Neural progenitor cell (in vitro differentiated cells): ENCODE data around the gene SLC2A6. TPM values are rescaled to one million over a fixed set of nuclear protein-coding genes. Genes with fewer than 3 reads are reported as not detected.

Experiments used
- DNase-seq: peaks from one replicate; pipeline ENCODE4 v3.0.0-alpha.2; 2016; ENCODE audit warnings: low spot score
- H2AFZ ChIP-seq: fragments of 200-600 bp; sonication (generic); replicated peaks from 2 replicates; pipeline ENCODE4 v1.6.1; 2016; ENCODE audit warnings: antibody characterized with exemption
- H3F3A ChIP-seq: fragments of 200-600 bp; sonication (generic); 2 replicates; pipeline ENCODE4 v1.6.1; 2016; ENCODE audit warnings: antibody characterized with exemption, low read depth
- H3K27ac ChIP-seq: fragments of 200-600 bp; sonication (generic); 2 replicates; pipeline ENCODE4 v1.5.1; 2016; ENCODE audit warnings: mild to moderate bottlenecking
- H3K27me3 ChIP-seq: fragments of 200-600 bp; sonication (generic); 2 replicates; pipeline ENCODE4 v1.6.1; 2016; ENCODE audit warnings: mild to moderate bottlenecking, moderate library complexity
- H3K36me3 ChIP-seq: fragments of 200-600 bp; sonication (generic); 2 replicates; pipeline ENCODE4 v1.5.1; 2016
- H3K4me1 ChIP-seq: fragments of 200-600 bp; sonication (generic); 2 replicates; pipeline ENCODE4 v1.6.1; 2016; ENCODE audit warnings: mixed run types
- H3K4me2 ChIP-seq: fragments of 200-600 bp; sonication (generic); 2 replicates; pipeline ENCODE4 v1.6.1; 2016
- H3K4me3 ChIP-seq: fragments of 200-600 bp; sonication (generic); 2 replicates; pipeline ENCODE4 v1.5.1; 2016
- H3K79me2 ChIP-seq: fragments of 200-600 bp; sonication (generic); 2 replicates; pipeline ENCODE4 v1.6.1; 2016; ENCODE audit warnings: low read depth
- H3K9ac ChIP-seq: fragments of 200-600 bp; sonication (generic); 2 replicates; pipeline ENCODE4 v1.6.1; 2016
- H3K9me3 ChIP-seq: fragments of 200-600 bp; sonication (generic); 2 replicates; pipeline ENCODE4 v1.5.1; 2016; ENCODE audit warnings: low read depth
- H4K20me1 ChIP-seq: fragments of 200-600 bp; sonication (generic); 2 replicates; pipeline ENCODE4 v1.6.1; 2016; ENCODE audit warnings: low read depth
- H3K27ac Mint-ChIP-seq: 3 replicates; pipeline ENCODE4 v1.8.0; 2021; ENCODE audit warnings: mixed read lengths
- H3K27me3 Mint-ChIP-seq: 2 replicates; pipeline ENCODE4 v1.8.0; 2022; ENCODE audit warnings: low read depth, mild to moderate bottlenecking, inconsistent platforms, moderate library complexity, mixed read lengths; ENCODE audit not compliant: insufficient read depth
- H3K36me3 Mint-ChIP-seq: 3 replicates; pipeline ENCODE4 v1.8.0; 2021; ENCODE audit warnings: mixed read lengths
- H3K4me1 Mint-ChIP-seq: 3 replicates; pipeline ENCODE4 v1.8.0; 2021; ENCODE audit warnings: mixed read lengths
- H3K4me3 Mint-ChIP-seq: 3 replicates; pipeline ENCODE4 v1.8.0; 2021; ENCODE audit warnings: mild to moderate bottlenecking, moderate library complexity, mixed read lengths
- H3K9me3 Mint-ChIP-seq: 3 replicates; pipeline ENCODE4 v1.8.0; 2020; ENCODE audit warnings: mixed read lengths
- EZH2 ChIP-seq: fragments of 200-600 bp; sonication (generic); IDR thresholded peaks from 2 replicates; pipeline ENCODE4 v1.6.1; 2017; ENCODE audit warnings: antibody characterized with exemption, mild to moderate bottlenecking, moderate library complexity
- EZH2phosphoT487 ChIP-seq: fragments of 200-600 bp; sonication (generic); IDR thresholded peaks from 2 replicates; pipeline ENCODE4 v1.6.1; 2017; ENCODE audit warnings: antibody characterized with exemption
- total RNA-seq: library from RNA; depleted of rRNA; stranded (reverse); fragments of >200 nt; gene quantifications from 2 replicates; pipeline ENCODE4 v1.2.3, GENCODE V29; 2015; ENCODE audit warnings: low replicate concordance
- TF ChIP-seq, protein P1 (sequence below): fragments of 200-600 bp; sonication (generic); IDR thresholded peaks from 2 replicates; pipeline ENCODE4 v1.5.1; 2017; ENCODE audit warnings: antibody characterized with exemption, mild to moderate bottlenecking

SLC2A6 gene
- total RNA-seq, 1 donor from 2014 or later, result 2.3 TPM

GRCh38 chr9:133471551-133472276 lies 7.2 kb downstream of the SLC2A6 start:
- TF ChIP-seq EZH2phosphoT487, result no peak
- Mint-ChIP-seq H3K4me3 (no peak overlapping the region), H3K9me3 (no peaks in the 10 kb centered on the region), H3K27ac (peak overlapping the region; percentile 91), H3K4me1 (no peaks in the 10 kb centered on the region), H3K27me3 (peaks cover 8% of the 10 kb centered on the region), H3K36me3 (no peaks in the 10 kb centered on the region)
- no peaks in the 10 kb centered on the region for H3K79me2 ChIP-seq
- H3K4me1 ChIP-seq, result no peaks in the 10 kb centered on the region
- H2AFZ ChIP-seq, result no peak overlapping the region
- no peak overlapping the region for H3K27ac ChIP-seq
- H4K20me1 ChIP-seq, result peaks cover 13% of the 10 kb centered on the region
- no peaks in the 10 kb centered on the region for H3K36me3 ChIP-seq
- H3F3A ChIP-seq, result peaks cover 3% of the 10 kb centered on the region
- H3K4me2 ChIP-seq, result no peak overlapping the region
- DNase-seq, result no peak
- H3K27me3 ChIP-seq, result no peaks in the 10 kb centered on the region
- no peak overlapping the region for H3K4me3 ChIP-seq
- H3K9ac ChIP-seq, result no peak overlapping the region
- no peaks in the 10 kb centered on the region for H3K9me3 ChIP-seq

GRCh38 chr9:133470988-133471387 lies 7.9 kb downstream of the SLC2A6 start:
- Mint-ChIP-seq H3K4me3 (no peak overlapping the region), H3K27ac (no peak overlapping the region), H3K27me3 (peaks cover 8% of the 10 kb centered on the region), H3K4me1 (no peaks in the 10 kb centered on the region), H3K9me3 (no peaks in the 10 kb centered on the region), H3K36me3 (no peaks in the 10 kb centered on the region)
- Histone ChIP-seq H4K20me1 (peaks cover 13% of the 10 kb centered on the region), H3K27ac (no peak overlapping the region), H3K36me3 (no peaks in the 10 kb centered on the region), H3K27me3 (no peaks in the 10 kb centered on the region), H3K79me2 (no peaks in the 10 kb centered on the region), H3F3A (peaks cover 3% of the 10 kb centered on the region), H2AFZ (no peak overlapping the region), H3K4me3 (no peak overlapping the region), H3K9me3 (no peaks in the 10 kb centered on the region), H3K9ac (no peak overlapping the region), H3K4me1 (no peaks in the 10 kb centered on the region), H3K4me2 (no peak overlapping the region)
- no peak for DNase-seq
- TF ChIP-seq, protein P1, sequence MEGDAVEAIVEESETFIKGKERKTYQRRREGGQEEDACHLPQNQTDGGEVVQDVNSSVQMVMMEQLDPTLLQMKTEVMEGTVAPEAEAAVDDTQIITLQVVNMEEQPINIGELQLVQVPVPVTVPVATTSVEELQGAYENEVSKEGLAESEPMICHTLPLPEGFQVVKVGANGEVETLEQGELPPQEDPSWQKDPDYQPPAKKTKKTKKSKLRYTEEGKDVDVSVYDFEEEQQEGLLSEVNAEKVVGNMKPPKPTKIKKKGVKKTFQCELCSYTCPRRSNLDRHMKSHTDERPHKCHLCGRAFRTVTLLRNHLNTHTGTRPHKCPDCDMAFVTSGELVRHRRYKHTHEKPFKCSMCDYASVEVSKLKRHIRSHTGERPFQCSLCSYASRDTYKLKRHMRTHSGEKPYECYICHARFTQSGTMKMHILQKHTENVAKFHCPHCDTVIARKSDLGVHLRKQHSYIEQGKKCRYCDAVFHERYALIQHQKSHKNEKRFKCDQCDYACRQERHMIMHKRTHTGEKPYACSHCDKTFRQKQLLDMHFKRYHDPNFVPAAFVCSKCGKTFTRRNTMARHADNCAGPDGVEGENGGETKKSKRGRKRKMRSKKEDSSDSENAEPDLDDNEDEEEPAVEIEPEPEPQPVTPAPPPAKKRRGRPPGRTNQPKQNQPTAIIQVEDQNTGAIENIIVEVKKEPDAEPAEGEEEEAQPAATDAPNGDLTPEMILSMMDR, result no peak
- TF ChIP-seq EZH2 (no peak), EZH2phosphoT487 (no peak)

DNA sequence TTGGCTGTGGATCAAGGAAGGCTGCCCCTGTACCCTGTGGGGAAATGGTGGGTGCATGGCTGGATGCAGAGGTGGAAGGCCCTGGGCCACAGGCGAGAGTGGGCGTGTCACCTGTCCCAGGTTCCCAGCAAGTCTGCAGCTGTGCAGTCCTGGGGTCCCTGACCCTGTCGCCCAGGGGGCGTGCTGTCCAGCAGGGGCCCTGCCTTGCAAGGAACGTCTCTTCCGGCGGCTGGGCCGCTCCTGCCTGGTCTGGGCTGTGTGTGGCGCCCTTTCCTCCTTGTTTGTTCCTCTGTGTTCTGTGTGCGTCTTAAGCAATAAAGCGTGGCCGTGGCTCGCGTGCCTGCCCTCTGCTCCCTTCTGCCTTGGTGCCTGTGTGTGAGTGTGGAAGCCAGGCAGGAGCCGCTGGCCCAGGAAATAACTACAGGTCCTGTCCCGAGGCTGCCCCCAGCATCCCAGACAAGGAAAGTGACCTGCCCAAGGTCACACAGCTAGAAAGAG lies 8.4 kb downstream of the SLC2A6 start:
- peaks cover 6% of the 10 kb centered on the region for H3K27me3 Mint-ChIP-seq
- no peaks in the 10 kb centered on the region for H3K36me3 ChIP-seq
- H3K4me3 ChIP-seq, result no peak overlapping the region
- H3K79me2 ChIP-seq, result no peaks in the 10 kb centered on the region
- H4K20me1 ChIP-seq, result peaks cover 13% of the 10 kb centered on the region
- H3K9ac ChIP-seq, result peak overlapping the region; percentile 20
- H3K36me3 Mint-ChIP-seq, result peaks cover 2% of the 10 kb centered on the region
- H3K27me3 ChIP-seq, result no peaks in the 10 kb centered on the region
- H3K4me2 ChIP-seq, result no peak overlapping the region
- H3K27ac Mint-ChIP-seq, result peak overlapping the region; percentile 89
- no peaks in the 10 kb centered on the region for H3K9me3 Mint-ChIP-seq
- TF ChIP-seq EZH2phosphoT487 (no peak), EZH2 (no peak)
- TF ChIP-seq, protein P1, result no peak
- H3K9me3 ChIP-seq, result no peaks in the 10 kb centered on the region
- H2AFZ ChIP-seq, result no peak overlapping the region
- H3K4me1 Mint-ChIP-seq, result no peaks in the 10 kb centered on the region
- H3K27ac ChIP-seq, result no peak overlapping the region
- H3K4me1 ChIP-seq, result no peaks in the 10 kb centered on the region
- DNase-seq, result no peak
- peaks cover 3% of the 10 kb centered on the region for H3F3A ChIP-seq
- H3K4me3 Mint-ChIP-seq, result peak overlapping the region; percentile 43

GRCh38 chr9:133468777-133469421 lies 10.0 kb downstream of the SLC2A6 start:
- Histone ChIP-seq H3K9ac (no peak overlapping the region), H3K79me2 (no peaks in the 10 kb centered on the region), H3K9me3 (no peaks in the 10 kb centered on the region), H3K4me1 (no peaks in the 10 kb centered on the region), H3K27me3 (no peaks in the 10 kb centered on the region), H3K4me3 (no peak overlapping the region), H3K4me2 (no peak overlapping the region), H4K20me1 (peaks cover 13% of the 10 kb centered on the region), H3K36me3 (no peaks in the 10 kb centered on the region), H2AFZ (no peak overlapping the region), H3K27ac (no peak overlapping the region), H3F3A (peaks cover 3% of the 10 kb centered on the region)
- DNase-seq, result no peak
- peaks cover 3% of the 10 kb centered on the region for H3K36me3 Mint-ChIP-seq
- H3K4me1 Mint-ChIP-seq, result no peaks in the 10 kb centered on the region
- no peak for TF ChIP-seq EZH2phosphoT487
- TF ChIP-seq EZH2, result no peak
- TF ChIP-seq, protein P1, result no peak
- no peaks in the 10 kb centered on the region for H3K9me3 Mint-ChIP-seq
- H3K27ac Mint-ChIP-seq, result no peak overlapping the region
- H3K4me3 Mint-ChIP-seq, result no peak overlapping the region
- H3K27me3 Mint-ChIP-seq, result peaks cover 7% of the 10 kb centered on the region
